A549 (cell line): ENCODE results near the gene FAM227A.

Experiments
- JUN ChIP-seq, 2 experiments: fragments of >200 bp; sonication (Bioruptor Twin); formaldehyde crosslinking; IDR thresholded peaks; 2 replicates in 1 of 2; 3 replicates in 1 of 2; pipeline ENCODE4 v1.6.1; 2016 to 2017
- POLR2A ChIP-seq: IDR thresholded peaks from 2 replicates; pipeline ENCODE4 v1.6.1; 2012; ENCODE audit warnings: mild to moderate bottlenecking, low read length
- POLR2AphosphoS2 ChIP-seq: conservative IDR thresholded peaks from 2 replicates; pipeline ENCODE4 v1.6.1; 2012; ENCODE audit warnings: low read length, improper control_type of control experiment, inconsistent platforms
- SMC3 ChIP-seq: fragments of >200 bp; sonication (Bioruptor Twin); formaldehyde crosslinking; IDR thresholded peaks from 3 replicates; pipeline ENCODE4 v1.6.1; 2018; ENCODE audit warnings: inconsistent platforms
- TF ChIP-seq, protein P1 (sequence below): fragments of >200 bp; sonication (Bioruptor Twin); formaldehyde crosslinking; IDR thresholded peaks from 3 replicates; pipeline ENCODE4 v1.5.1; 2016

DNA sequence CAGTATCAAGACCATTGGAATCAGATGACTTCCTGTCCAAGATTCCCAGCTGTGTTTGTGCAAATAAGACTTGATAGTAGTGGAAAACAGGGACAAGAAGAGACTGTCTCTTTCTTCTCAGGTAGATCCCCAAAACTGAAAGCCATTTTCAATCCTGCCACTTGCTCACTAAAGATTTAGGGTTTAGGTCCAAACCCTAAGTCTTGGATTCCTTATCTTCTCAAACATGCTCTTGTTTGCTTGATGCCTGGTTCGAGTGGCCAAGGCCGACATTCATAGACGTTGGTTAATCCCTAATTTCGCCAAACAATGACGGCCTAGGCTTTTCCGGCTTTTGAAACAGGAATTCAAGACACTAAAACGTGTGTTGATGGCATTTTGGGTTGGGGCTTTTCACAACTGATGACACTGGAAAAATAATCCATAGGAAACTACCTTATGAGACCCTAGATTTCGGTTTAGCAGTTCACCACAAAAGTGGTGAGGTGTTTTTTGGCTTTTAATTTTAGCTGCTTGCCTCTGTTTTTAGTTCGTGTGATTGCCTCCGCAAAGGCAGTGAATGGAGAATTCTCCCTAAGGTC lies 48.6 kb upstream of the FAM227A start:
- TF ChIP-seq POLR2A (no peak), POLR2AphosphoS2 (no peak), JUN (IDR thresholded peaks at IDR 0.05) (no peak), SMC3 (no peak)
- TF ChIP-seq, protein P1, sequence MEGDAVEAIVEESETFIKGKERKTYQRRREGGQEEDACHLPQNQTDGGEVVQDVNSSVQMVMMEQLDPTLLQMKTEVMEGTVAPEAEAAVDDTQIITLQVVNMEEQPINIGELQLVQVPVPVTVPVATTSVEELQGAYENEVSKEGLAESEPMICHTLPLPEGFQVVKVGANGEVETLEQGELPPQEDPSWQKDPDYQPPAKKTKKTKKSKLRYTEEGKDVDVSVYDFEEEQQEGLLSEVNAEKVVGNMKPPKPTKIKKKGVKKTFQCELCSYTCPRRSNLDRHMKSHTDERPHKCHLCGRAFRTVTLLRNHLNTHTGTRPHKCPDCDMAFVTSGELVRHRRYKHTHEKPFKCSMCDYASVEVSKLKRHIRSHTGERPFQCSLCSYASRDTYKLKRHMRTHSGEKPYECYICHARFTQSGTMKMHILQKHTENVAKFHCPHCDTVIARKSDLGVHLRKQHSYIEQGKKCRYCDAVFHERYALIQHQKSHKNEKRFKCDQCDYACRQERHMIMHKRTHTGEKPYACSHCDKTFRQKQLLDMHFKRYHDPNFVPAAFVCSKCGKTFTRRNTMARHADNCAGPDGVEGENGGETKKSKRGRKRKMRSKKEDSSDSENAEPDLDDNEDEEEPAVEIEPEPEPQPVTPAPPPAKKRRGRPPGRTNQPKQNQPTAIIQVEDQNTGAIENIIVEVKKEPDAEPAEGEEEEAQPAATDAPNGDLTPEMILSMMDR: no peak
